Heart left ventricle (tissue), 16 donors: Measurements from ENCODE around the gene KIF1A. TPM values are rescaled to one million over a fixed set of nuclear protein-coding genes. Genes with fewer than 3 reads are reported as not detected.

Experiments
- ATAC-seq, 4 donors: fragments of 200-7000 bp; cut with Tn5 transposase; one replicate each; pipeline ENCODE4 v1.9.1; 2020 to 2022; ENCODE audit warnings: moderate library complexity in 4 of 4, mild to moderate bottlenecking in 3 of 4, moderate number of reproducible peaks in 1 of 4
- DNase-seq, 5 donors: peaks; one replicate each; pipeline ENCODE4 v3.0.0-alpha.2; 2020
- H3K27ac ChIP-seq, 12 donors: fragments of 200-600 bp; sonication (generic) in 4 of 12; one replicate each; pipeline versions ENCODE4 v1.5.0 to v1.8.0; 2016 to 2022; ENCODE audit warnings: mild to moderate bottlenecking in 2 of 12
- H3K27me3 ChIP-seq, 9 donors: fragments of 200-600 bp; sonication (generic) in 2 of 9; one replicate each; pipeline versions ENCODE4 v1.5.1 to v1.8.0; 2016 to 2022; ENCODE audit warnings: mild to moderate bottlenecking in 3 of 9
- H3K36me3 ChIP-seq, 9 donors: fragments of 200-600 bp; sonication (generic) in 2 of 9; one replicate each; pipeline versions ENCODE4 v1.5.0 to v1.8.0; 2018 to 2022; ENCODE audit warnings: mild to moderate bottlenecking in 2 of 9
- H3K4me1 ChIP-seq, 12 donors: fragments of 200-600 bp; sonication (generic) in 4 of 12; one replicate each; pipeline versions ENCODE4 v1.5.0 to v1.8.0; 2016 to 2022; ENCODE audit warnings: mild to moderate bottlenecking in 3 of 12
- H3K4me3 ChIP-seq, 12 donors: fragments of 200-600 bp; sonication (generic) in 4 of 12; one replicate each; pipeline versions ENCODE4 v1.5.0 to v1.8.0; 2017 to 2022; ENCODE audit warnings: mild to moderate bottlenecking in 9 of 12, moderate library complexity in 4 of 12
- H3K9me3 ChIP-seq, 12 donors: fragments of 200-600 bp; sonication (generic) in 4 of 12; one replicate each; pipeline versions ENCODE4 v1.5.0 to v1.8.0; 2016 to 2022; ENCODE audit warnings: mild to moderate bottlenecking in 1 of 12
- POLR2A ChIP-seq, 2 donors: fragments of 450-650 bp; IDR thresholded peaks; one replicate each; pipeline ENCODE4 v1.6.1; 2017; ENCODE audit warnings: antibody characterized with exemption in 2 of 2, mild to moderate bottlenecking in 2 of 2, moderate library complexity in 2 of 2
- WGBS, 4 donors: extraction: QIAGEN DNeasy Blood & Tissue Kit in 2 of 4; methylation state at CpG; one replicate each; pipeline versions ENCODE4 v1.1.5 to v1.1.7; 2013 to 2018; 5-methylcytosine and 5-hydroxymethylcytosine counted together
- intact Hi-C, 10 donors: fragments of 100-400 bp; cut with DNase I; formaldehyde crosslinking; loops; one replicate each; pipeline versions ENCODE4 v1.11.1 to v1.14.2; 2022
- polyA plus RNA-seq, 2 donors: library from polyadenylated mRNA; stranded (reverse); fragments of 200-250 nt; gene quantifications; one replicate each; pipeline ENCODE4 v1.2.3, GENCODE V29; 2013
- total RNA-seq, 9 donors: library from RNA; depleted of rRNA in 2 of 9; stranded (reverse); fragments of >200 nt in 2 of 9; fragmentation: NEBNext Ultra II Directional in 3 of 9; extraction: Animal tissue kit (Norgen Biotek cat#: 25700) in 3 of 9; gene quantifications; one replicate each; pipeline versions ENCODE4 v1.1.0 to v1.2.4, GENCODE V29; 2016 to 2023
- TF ChIP-seq, protein P1 (sequence below), 12 donors: fragments of 200-600 bp; sonication (generic) in 4 of 12; IDR thresholded peaks; one replicate each; pipeline versions ENCODE4 v1.5.0 to v1.8.0; 2018 to 2022; ENCODE audit warnings: antibody characterized with exemption in 12 of 12, mild to moderate bottlenecking in 5 of 12
- donor health status: ischemic (EF 13 %, LVEDD 7.1; RV severe dilation, severe dysfunction).
- donor health status: healthy with polysubstance abuse.
- donor health status: DM: no; HTN: yes; CAD: no.
- donor health status: DM: no; HTN: no; CAD: no.
- donor health status: ischemic (EF 25% LVEDD 6.9; RV normal size, moderate dysfunction).
- donor health status: ischemic (EF 25% LVEDD 5.7; RV mildly dilated, moderate dysfunction).
- donor health status: healthy.
- donor health status: DM: yes; HTN: yes; CAD: no.
- donor health status: ischemic (EF 35%, LVEDD 5.7; RV mildly dilated, moderate dysfunction).
- donor health status: nonischemic (EF 11% LVEDD 7.7; RV severe dilation, severe dysfunction).
- donor health status: DM: yes; HTN: yes; CAD: no.
- donor health status: PGD.
- donor health status: ischemic (EF 29% LVEDD 5.4; RV normal size, mild dysfunction).
- donor health status: nonischemic (EF 23%, LVEDD 6.1; RV moderate dilation, normal function).

KIF1A gene
- total and polyA plus RNA-seq, 11 donors: 0.76 to 25.8 (median 2.7) TPM

DNA sequence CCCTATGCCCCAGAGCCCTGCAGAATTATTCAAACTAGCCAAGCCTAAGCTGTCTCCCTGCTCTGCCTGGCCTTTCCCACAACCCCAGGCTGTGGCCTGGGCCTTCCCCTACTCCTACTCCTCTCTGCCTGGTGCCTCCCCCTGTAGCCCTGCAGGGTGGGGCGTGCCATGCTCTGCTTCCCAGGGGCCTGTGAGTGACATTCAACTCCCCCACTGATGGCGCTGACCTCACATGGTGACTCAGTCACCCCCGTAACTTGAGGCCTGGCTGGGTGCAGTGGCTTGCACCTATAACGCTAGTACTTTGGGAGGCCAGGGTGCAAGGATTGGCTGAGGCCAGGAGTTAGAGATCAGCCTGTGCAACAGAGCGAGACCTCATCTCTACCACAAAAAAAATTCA is 60.6 kb downstream of the KIF1A start:
- ATAC-seq (no peak), DNase-seq (no peak)
- Histone ChIP-seq H3K36me3 (no peaks in the 10 kb centered on the region), H3K4me1 (no peaks in the 10 kb centered on the region), H3K4me3 (no peak overlapping the region), H3K27ac (no peak overlapping the region), H3K27me3 (no peaks in the 10 kb centered on the region), H3K9me3 (no peaks in the 10 kb centered on the region)
- 94 to 97% (median 96%) methylated on average over 5 of the region's 5 CpGs for WGBS, 4 donors
- TF ChIP-seq POLR2A (IDR thresholded peaks at IDR 0.05): no peak
- TF ChIP-seq, protein P1, sequence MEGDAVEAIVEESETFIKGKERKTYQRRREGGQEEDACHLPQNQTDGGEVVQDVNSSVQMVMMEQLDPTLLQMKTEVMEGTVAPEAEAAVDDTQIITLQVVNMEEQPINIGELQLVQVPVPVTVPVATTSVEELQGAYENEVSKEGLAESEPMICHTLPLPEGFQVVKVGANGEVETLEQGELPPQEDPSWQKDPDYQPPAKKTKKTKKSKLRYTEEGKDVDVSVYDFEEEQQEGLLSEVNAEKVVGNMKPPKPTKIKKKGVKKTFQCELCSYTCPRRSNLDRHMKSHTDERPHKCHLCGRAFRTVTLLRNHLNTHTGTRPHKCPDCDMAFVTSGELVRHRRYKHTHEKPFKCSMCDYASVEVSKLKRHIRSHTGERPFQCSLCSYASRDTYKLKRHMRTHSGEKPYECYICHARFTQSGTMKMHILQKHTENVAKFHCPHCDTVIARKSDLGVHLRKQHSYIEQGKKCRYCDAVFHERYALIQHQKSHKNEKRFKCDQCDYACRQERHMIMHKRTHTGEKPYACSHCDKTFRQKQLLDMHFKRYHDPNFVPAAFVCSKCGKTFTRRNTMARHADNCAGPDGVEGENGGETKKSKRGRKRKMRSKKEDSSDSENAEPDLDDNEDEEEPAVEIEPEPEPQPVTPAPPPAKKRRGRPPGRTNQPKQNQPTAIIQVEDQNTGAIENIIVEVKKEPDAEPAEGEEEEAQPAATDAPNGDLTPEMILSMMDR (IDR thresholded peaks at IDR 0.05): no peak
- intact Hi-C loops: no loop called here

DNA sequence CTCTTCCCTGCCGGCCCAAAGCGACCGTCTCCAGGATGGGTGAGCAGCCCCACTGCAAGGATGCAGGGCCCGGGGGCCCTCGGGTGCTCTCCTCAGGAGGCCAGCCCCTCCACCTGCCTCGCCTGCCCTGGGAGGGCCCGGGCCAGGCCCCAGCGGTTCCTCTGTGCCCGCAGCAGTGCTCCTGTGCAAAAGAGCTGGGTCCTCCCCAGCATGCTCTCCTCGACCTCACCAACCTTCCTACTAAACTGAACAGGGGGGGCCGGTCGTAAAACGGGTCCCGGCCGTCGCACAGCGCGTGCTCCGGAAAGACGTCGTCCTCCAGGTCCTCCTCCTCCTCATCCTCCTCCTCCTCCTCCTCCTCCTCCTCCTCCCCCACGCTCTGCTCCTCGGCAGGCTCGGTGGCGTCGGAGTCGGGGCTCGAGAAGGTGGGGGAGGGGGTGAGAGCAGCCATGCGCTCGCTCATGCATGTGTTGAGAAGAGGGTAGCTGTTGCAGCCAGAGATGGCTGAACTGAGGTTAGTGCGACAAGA is 62.9 kb downstream of the KIF1A start:
- Histone ChIP-seq H3K27ac (no peak overlapping the region), H3K4me1 (no peaks in the 10 kb centered on the region), H3K36me3 (no peaks in the 10 kb centered on the region), H3K9me3 (no peaks in the 10 kb centered on the region), H3K27me3 (no peaks in the 10 kb centered on the region), H3K4me3 (no peak overlapping the region)
- 80 to 82% (median 81%) methylated on average over 26 to 31 of the region's 31 CpGs for WGBS, 4 donors
- ATAC-seq: no peak
- no peak for DNase-seq
- TF ChIP-seq, protein P1 (IDR thresholded peaks at IDR 0.05): no peak
- TF ChIP-seq POLR2A (IDR thresholded peaks at IDR 0.05): no peak
- intact Hi-C loops: no loop called here

DNA sequence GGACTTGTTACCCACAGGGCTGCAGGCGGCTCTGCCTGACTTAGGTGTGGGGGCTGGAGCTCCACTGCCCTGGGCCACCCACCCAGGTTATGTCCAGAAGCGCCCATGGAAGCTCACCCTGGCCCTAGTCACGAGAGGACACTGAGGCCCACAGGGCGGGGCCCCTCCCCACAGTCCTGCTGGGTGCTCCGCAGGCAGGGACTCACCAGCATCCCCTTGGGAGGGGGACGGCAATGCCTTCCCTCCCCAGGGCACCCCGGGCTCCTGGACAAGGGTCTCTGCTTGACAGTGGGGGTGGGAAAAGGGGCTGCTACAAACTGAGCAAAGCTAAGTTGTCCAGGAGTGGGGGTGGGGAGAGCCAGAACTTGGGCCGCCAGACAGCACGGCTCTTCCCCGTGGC is 67.8 kb downstream of the KIF1A start:
- ATAC-seq: no peak
- DNase-seq: no peak
- TF ChIP-seq, protein P1 (IDR thresholded peaks at IDR 0.05): no peak
- no peak for TF ChIP-seq POLR2A (IDR thresholded peaks at IDR 0.05)
- Histone ChIP-seq H3K27ac (no peak overlapping the region), H3K4me1 (no peaks in the 10 kb centered on the region), H3K4me3 (no peak overlapping the region), H3K9me3 (no peaks in the 10 kb centered on the region), H3K27me3 (peaks cover 0 to 4% (median 0%) of the 10 kb centered on the region in 9 donors), H3K36me3 (no peaks in the 10 kb centered on the region)
- intact Hi-C loops: no loop called here
- 80 to 89% (median 84%) methylated on average over 9 to 10 of the region's 10 CpGs for WGBS, 4 donors

DNA sequence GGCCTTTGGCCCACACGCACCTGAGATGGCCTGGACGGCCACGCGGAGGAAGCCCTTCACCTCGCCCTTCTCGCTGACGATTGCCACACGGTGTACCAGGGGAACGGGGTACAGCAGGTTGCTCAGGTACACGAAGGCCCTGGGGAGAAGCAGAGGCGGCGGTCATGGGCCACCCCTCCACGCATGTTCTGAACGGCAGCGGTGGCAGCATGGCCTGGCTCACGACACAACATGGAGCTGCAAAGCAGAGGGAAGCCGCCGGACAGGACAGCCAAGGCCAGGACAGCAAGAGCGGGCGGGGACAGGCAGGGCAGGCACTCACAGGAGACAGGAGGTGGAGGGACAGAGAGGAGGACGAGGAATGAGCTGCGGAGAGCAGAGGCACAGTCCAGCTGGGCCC is 69.6 kb downstream of the KIF1A start:
- Histone ChIP-seq H3K36me3 (no peaks in the 10 kb centered on the region), H3K27ac (no peak overlapping the region), H3K9me3 (no peaks in the 10 kb centered on the region), H3K27me3 (peaks cover 0 to 4% (median 0%) of the 10 kb centered on the region in 9 donors), H3K4me1 (no peaks in the 10 kb centered on the region), H3K4me3 (no peak overlapping the region)
- 88 to 90% (median 90%) methylated on average over 14 to 22 of the region's 22 CpGs for WGBS, 4 donors
- no peak for DNase-seq
- no peak for ATAC-seq
- intact Hi-C loops: no loop called here
- TF ChIP-seq, protein P1 (IDR thresholded peaks at IDR 0.05): no peak
- TF ChIP-seq POLR2A (IDR thresholded peaks at IDR 0.05): no peak
